Measurements from ENCODE around the gene BICD1.

- no peak for TF ChIP-seq TAF1 (IDR thresholded peaks at IDR 0.05; ENCODE audit: borderline replicate concordance, low read depth, low read length)
- TF ChIP-seq POLR2A (IDR thresholded peaks at IDR 0.05; ENCODE audit: low read depth, low read length) = no peak
- no peak for TF ChIP-seq POLR2AphosphoS5 (IDR thresholded peaks at IDR 0.05; ENCODE audit: low read depth, low read length)
Measured at GRCh38 chr12:32140877-32141276, 34.2 kb downstream of the BICD1 start.

Data from GM12892 (cell line).